Adipocyte (in vitro differentiated cells): ENCODE measurements around the gene GOT2.
"Not testable (repeated sequence)": the region's sequence is repeated elsewhere in the genome, so short reads cannot be mapped to it uniquely, and the experiment has no call there.

Experiments used
- DNase-seq: peaks from one replicate; pipeline ENCODE4 v3.0.0-alpha.2; 2015; ENCODE audit warnings: low read depth
- H3K27me3 ChIP-seq: replicated peaks from 2 replicates; pipeline ENCODE4 v1.7.0; 2013; ENCODE audit warnings: mild to moderate bottlenecking, low read length, moderate library complexity; ENCODE audit not compliant: control insufficient read depth, insufficient read depth
- H3K36me3 ChIP-seq: 2 replicates; pipeline ENCODE4 v1.7.0; 2013; ENCODE audit warnings: low read length, mild to moderate bottlenecking, moderate library complexity; ENCODE audit not compliant: control insufficient read depth, insufficient read depth, severe bottlenecking
- H3K4me1 ChIP-seq: 2 replicates; pipeline ENCODE4 v1.7.0; 2013; ENCODE audit warnings: mild to moderate bottlenecking, low read length, moderate library complexity; ENCODE audit not compliant: control insufficient read depth, insufficient read depth
- H3K4me3 ChIP-seq: 2 replicates; pipeline ENCODE4 v1.7.0; 2013; ENCODE audit warnings: mild to moderate bottlenecking, low read length, moderate library complexity
- H3K9ac ChIP-seq: 2 replicates; pipeline ENCODE4 v1.7.0; 2013; ENCODE audit warnings: mild to moderate bottlenecking, low read length, moderate library complexity
- H3K9me3 ChIP-seq: 2 replicates; pipeline ENCODE4 v1.7.0; 2013; ENCODE audit warnings: mild to moderate bottlenecking, low read length, moderate library complexity; ENCODE audit not compliant: control insufficient read depth

Gene GOT2

GRCh38 chr16:58678269-58678668 is 55.8 kb downstream of the GOT2 start:
- no peaks in the 10 kb centered on the region for H3K9me3 ChIP-seq
- H3K4me1 ChIP-seq = peaks cover 3% of the 10 kb centered on the region
- no peak overlapping the region for H3K9ac ChIP-seq
- DNase-seq = no peak
- peaks cover 39% of the 10 kb centered on the region for H3K36me3 ChIP-seq
- no peak overlapping the region for H3K4me3 ChIP-seq
- no peaks in the 10 kb centered on the region for H3K27me3 ChIP-seq

GRCh38 chr16:58670946-58671583 is 63.1 kb downstream of the GOT2 start:
- Histone ChIP-seq H3K27me3 (no peaks in the 10 kb centered on the region), H3K4me3 (no peak overlapping the region), H3K4me1 (no peaks in the 10 kb centered on the region), H3K36me3 (peaks cover 42% of the 10 kb centered on the region), H3K9me3 (no peaks in the 10 kb centered on the region), H3K9ac (no peak overlapping the region)
- DNase-seq = no peak

- Histone ChIP-seq H3K36me3 (peaks cover 35% of the 10 kb centered on the region), H3K4me1 (no peaks in the 10 kb centered on the region), H3K27me3 (no peaks in the 10 kb centered on the region), H3K9ac (no peak overlapping the region), H3K9me3 (no peaks in the 10 kb centered on the region), H3K4me3 (no peak overlapping the region)
- no peak for DNase-seq
Measured at GRCh38 chr16:58670177-58670576, 63.9 kb downstream of the GOT2 start.

- DNase-seq = no peak
Measured at GRCh38 chr16:58665200-58665599, 68.9 kb downstream of the GOT2 start.

GRCh38 chr16:58661199-58661830 is 72.8 kb downstream of the GOT2 start:
- Histone ChIP-seq H3K36me3 (peaks cover under 1% of the 10 kb centered on the region), H3K4me3 (no peak overlapping the region), H3K4me1 (peaks cover 4% of the 10 kb centered on the region), H3K9ac (no peak overlapping the region), H3K27me3 (no peaks in the 10 kb centered on the region), H3K9me3 (peaks cover 4% of the 10 kb centered on the region)
- peak; percentile 94 for DNase-seq

More at GRCh38 chr16:58665200-58665599, 68.9 kb downstream of the GOT2 start:
- Histone ChIP-seq H3K9ac (no peak overlapping the region), H3K36me3 (peaks cover 19% of the 10 kb centered on the region), H3K9me3 (no peaks in the 10 kb centered on the region), H3K4me3 (no peak overlapping the region), H3K4me1 (peaks cover 4% of the 10 kb centered on the region), H3K27me3 (no peaks in the 10 kb centered on the region)

GRCh38 chr16:58659911-58660310 is 74.2 kb downstream of the GOT2 start:
- H3K9ac ChIP-seq, H3K27me3 ChIP-seq, DNase-seq, H3K4me1 ChIP-seq, H3K9me3 ChIP-seq, H3K36me3 ChIP-seq, H3K4me3 ChIP-seq: not testable (repeated sequence)

- Histone ChIP-seq H3K27me3 (no peaks in the 10 kb centered on the region), H3K9ac (no peak overlapping the region), H3K36me3 (no peaks in the 10 kb centered on the region), H3K9me3 (peaks cover 4% of the 10 kb centered on the region), H3K4me3 (no peak overlapping the region), H3K4me1 (peaks cover 4% of the 10 kb centered on the region)
- peak; percentile 32 for DNase-seq
Measured at GRCh38 chr16:58658796-58659211, 75.3 kb downstream of the GOT2 start.
